NCI-H526 treated with DMSO at 0.1 percent for 48 hours (cell line): ENCODE data around the gene DOCK7.
"Not testable (repeated sequence)": the region's sequence is repeated elsewhere in the genome, so short reads cannot be mapped to it uniquely, and the experiment has no call there.

Source experiments
- DNase-seq: peaks from one replicate; lab custom pipeline; 2025; lab: John Stamatoyannopoulos, UW

Gene DOCK7

DNA sequence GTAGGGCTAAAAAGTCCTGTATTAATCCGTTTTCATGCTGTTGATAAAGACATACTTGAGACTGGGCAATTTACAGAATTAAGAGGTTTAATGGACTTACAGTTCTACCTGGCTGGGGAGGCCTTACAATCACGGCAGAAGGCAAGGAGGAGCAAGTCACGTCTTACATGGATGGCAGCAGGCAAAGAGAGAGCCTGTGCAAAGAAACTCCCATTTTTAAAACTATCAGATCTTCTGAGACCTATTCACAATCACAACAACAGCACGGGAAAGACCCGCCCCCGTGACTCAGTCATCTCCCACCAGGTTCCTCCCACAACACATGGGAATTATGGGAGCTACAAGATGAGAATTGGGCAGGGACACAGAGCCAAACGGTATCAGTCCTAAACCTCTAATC lies 6.3 kb upstream of the DOCK7 start:
- DNase-seq = not testable (repeated sequence)

DNA sequence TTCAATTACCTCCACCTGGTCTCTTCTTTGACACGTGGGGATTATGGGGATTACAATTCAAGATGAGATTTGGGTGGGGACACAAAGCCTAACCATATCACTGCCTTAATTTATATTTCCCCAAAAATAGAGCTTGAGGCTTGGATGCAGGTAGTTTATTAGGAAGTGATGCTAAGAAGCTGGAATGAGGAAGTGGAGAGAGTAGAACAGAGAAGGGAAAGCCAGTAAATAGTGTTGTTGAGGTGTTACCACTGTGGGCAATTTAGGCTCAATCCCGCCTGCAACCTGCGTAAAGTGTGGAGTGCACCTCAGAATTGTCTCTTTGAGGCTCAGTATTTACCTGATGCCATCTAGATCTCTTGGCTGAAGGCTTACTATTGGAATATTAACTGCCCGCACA lies 4.9 kb upstream of the DOCK7 start:
- DNase-seq = no peak

DNA sequence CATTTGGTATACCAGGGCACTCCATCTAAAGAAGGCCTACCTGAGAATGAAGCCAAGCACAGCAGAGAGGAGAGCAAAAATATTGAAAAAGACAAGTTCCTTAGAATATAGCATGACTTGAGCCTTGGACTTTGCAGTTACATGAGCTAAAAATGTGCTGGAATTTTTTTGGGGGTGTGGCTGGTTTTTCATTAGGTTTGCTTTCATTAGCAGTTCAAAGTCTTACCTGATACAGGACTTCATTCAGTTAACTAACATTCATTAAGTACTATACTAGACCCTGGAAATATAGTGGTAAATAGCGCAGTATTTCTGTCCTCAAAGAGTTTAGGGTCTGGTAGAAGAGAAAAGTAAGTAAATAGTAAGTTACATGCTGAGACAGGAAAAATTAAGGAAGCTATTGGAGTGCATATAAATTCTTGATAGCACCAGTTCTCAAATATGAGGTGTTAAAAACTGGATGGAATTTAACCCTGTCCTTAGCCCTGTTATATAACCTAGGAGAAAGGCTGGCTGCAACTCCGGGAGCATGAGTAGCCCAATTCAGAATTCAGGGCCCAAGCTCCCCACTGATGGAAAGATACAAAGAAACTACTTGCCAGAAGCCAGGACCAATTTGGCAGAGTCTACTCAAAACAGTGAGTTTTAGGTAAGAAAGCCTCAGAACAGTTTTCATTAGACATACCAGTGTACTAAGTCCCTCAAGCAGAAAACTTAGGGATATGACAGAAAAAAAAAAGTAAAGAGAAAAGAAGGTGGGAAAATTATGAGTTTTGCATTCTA lies 3.1 kb upstream of the DOCK7 start:
- no peak for DNase-seq

DNA sequence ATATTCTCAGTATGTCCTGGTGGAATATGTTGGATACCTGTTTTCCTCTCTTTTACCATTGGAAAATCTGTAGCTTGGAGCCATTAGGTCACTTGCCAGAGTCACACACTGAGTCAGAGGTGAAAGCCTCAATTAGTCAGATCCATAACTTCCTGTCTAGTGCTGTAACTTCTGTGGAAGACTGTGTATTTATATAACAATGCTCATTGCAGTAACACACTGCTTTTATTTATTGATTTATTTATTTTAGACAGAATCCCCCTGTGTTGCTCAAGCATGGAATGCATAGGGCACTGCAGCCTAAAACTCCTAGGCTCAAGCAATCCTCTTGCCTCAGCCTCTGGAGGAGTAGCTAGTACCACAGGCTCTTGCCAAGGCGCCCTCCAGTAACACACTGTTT lies 1.3 kb upstream of the DOCK7 start:
- DNase-seq = no peak

DNA sequence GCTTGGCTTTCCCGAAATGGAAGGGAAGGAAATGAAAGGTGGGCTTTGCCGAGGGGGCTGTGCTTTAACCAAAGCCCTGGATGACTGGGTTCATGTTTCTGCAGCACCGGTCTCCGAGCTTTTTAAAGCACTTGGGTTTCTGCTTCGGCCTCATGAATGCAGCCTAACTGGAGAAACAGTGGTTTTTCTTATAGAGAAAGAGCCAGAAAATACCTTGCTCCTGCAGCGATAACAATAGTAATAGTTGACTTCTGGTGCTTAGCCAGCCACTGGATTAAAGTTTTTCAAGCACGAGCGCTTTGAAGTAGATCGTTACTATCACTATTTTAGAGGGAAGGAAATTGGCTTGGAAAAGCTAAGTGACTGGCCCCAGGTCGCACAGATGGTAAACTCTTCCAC lies 500 bp upstream of the DOCK7 start:
- peak; percentile 81 for DNase-seq

DNA sequence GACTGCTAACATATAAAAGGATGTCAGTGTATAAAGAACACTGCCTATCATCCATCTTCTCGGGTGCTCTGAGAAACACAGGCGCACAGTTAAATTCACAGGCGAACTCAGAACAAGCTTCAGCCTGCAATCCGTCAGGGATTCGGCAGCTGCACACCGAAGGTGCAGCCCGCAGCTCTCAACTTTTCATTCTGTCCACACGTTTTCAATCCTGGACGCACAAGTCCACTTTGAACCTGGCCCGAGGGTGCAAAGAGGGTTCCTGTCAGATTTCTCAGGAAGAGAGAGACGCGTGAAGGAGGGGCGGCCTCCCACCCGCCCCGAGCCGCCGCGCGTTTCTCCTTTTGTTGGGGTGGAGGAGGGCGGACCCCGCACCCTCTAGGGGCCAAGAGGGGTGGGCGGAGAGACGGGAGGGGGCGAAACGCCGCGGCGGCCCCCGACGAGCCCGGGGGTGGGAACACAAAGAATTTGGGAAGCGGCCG lies 724 bp downstream of the DOCK7 start:
- no peak for DNase-seq

DNA sequence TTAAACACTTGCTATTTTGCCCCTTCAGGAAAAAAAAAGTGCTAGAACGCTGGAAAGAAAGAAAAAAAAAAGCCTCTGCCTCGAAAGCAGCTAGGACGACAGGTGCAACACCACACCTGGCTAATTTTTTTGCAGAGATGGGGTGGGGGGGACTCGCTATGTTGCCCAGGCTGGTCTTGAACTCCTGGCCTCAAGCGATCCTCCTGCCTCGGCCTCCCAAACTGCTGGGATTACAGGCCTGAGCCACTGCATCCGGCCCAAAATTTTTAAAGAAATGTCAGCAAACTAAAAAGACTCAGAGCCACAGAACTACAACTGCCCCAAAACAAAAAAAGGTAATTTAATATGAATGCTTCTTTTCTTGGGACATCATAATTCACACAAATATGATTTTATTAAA lies 1.4 kb downstream of the DOCK7 start:
- no peak for DNase-seq

DNA sequence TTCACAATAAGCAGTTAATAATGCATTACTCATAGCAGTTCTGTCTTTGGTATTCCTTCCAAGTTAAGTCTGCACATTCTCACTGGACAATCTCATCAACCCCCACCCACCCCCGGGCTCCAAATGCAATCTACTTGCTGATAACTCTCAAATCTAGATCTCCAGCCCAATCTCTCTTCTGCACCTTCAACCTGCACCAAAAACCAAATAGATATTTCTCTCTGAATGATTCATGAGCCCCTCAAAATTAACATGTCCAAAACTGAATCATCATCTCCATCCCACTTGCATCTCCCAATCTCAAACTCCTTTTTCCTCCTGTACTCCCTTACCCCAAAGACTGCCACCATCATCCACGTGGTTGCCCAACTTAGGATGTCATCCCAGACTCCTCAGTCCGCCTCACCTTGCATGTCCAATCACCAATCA lies 2.7 kb downstream of the DOCK7 start:
- no peak for DNase-seq

DNA sequence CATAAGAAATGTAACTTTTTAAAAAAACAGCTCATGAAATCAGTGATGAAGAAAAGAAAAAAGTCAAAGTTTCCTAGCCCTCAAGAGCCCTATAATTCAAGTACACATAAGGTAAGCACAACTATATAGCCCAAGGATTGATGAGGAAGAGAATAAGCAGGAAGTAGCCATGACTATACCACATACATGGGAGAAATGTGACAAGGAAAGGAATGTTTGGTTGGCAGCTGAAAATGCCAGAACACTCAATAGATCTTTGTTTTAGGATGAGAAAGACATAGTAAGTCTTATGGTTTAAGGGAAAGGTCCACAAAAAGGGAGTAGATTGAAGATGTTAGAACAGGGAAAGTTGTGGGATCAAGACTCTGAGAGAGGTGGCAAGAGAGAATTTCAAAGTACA lies 5.7 kb downstream of the DOCK7 start:
- no peak for DNase-seq

DNA sequence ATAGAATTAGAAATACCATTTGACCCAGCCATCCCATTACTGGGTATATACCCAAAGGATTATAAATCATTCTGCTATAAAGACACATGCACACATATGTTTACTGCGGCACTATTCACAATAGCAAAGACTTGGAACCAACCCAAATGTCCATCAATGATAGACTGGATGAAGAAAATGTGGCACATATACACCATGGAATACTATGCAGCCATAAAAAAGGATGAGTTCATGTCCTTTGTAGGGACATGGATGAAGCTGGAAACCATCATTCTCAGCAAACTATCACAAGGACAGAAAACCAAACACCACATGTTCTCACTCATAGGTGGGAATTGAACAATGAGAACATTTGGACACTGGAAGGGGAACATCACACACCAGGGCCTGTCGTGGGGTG lies 7.2 kb downstream of the DOCK7 start:
- DNase-seq = not testable (repeated sequence)

DNA sequence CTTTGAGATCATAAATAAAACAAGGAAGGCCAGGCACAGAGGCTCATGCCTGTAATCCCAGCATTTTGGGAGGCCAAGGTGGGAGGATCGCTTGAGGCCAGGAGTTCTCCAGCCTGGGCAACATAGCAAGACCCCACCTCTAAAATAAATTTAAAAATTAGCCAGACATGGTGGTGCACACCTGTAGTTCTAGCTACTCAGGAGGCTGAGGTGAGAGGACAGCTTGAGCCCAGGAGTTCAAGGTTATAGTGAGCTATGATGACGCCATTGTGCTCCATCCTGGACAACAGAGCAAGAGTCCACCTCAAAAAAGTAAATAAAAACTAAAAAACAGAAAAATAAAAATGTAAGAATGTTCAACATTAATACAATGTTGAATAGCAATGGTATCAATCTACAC lies 10.4 kb downstream of the DOCK7 start:
- not testable (repeated sequence) for DNase-seq

DNA sequence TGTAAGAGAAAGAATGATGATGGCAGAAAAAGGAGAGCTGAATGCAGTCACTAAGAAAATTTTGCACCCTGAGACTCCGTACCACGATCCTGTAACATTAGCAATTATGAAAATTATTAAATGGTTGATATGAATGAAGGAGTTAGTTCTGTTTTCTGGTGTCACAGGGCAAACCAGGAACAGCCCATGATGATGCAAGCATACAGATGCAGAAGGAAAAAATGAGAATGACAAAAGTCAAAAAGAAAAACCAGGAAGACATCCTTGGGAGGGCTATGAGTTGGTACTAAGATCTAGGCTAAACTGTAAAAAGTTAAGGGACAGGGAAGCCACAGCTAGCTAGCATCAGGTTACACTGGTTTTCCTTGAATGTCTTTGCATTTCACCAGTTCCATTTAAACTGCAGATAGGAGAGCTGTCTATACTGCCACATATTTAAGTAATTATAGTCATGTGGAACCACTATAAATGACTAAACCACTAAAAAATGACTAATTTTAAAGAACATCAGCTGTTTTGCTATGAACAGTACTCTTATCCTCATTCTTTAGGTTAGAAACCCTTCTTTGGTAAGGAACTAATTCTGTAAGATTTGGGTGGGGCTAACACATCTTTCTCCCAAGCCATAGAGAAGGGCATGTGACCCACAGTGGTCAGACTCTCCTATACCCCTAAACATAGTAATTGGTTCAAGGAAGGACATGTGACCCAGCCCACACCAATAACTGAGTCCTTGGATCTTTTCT lies 11.4 kb downstream of the DOCK7 start:
- no peak for DNase-seq

DNA sequence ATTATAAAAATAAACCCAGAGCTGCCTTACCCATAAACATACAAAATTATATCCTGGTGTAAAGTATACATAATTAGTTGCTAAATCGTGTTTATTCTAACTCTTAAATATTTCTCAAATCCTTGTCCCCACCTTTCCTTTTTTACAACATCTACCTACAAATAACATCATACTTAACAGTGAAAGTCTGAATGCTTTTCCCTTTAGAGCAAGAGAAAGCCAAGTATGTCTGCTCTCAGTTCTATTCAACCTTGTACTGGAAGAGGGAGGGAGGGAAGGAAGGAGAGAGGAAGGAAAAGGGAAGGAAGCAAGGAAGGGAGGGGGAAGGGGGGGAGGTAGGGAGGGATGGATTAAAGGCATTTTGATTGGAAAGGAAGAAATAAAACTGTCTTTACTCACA lies 14.6 kb downstream of the DOCK7 start:
- no peak for DNase-seq

DNA sequence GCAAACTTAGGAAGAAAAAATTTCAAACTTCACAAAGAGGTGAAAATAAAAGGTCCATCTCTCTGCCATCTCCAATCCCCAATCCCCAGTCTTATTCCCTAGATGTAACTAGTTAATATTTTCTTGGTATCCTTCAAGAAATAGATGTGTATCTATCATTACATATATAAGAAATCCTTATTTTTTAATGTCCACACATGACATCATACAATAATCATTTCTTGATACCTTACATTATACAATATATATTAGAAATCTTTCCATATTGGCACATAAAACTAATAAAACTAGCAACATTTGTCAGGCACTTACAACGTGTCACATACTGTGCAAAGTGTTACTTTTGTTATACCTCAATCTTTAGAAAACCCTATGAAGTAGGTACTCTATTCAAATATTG lies 16.2 kb downstream of the DOCK7 start:
- DNase-seq = no peak

DNA sequence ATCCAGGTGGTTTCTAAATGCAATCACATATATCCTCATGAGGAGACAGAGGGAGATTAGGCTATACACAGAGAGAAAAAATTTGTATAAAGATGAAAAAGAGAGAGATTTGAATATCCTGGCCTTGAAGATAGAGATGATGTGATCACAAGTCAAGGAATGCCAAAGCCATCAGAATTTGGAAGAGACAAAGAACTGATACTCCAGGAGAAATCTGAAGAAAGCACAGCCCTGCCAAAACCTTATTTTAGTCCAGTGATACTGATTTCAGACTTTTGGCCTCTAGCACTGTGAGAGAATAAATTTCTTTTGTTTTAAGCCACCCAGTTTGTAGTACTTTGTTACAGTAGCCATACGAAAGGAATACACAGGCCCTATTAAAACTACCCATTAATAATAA lies 33.4 kb downstream of the DOCK7 start:
- no peak for DNase-seq

DNA sequence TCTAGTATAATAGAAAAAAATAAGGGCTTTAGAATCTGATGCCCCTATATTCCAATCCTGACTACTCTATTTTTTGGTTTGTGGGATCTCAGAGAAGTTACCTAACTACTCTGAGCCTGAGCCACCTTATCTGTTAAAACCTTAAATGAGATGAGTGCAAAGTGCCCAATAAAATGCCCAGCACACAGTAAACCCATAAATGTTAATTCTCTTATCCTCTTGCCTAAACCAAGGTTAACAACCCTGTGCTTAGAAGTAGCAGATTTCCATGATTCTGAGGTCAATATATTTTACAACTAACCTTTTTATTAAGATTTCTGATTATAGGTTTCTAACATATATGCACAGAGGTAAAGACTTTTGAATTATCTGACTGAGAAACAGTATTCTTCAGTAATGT lies 35.8 kb downstream of the DOCK7 start:
- no peak for DNase-seq

DNA sequence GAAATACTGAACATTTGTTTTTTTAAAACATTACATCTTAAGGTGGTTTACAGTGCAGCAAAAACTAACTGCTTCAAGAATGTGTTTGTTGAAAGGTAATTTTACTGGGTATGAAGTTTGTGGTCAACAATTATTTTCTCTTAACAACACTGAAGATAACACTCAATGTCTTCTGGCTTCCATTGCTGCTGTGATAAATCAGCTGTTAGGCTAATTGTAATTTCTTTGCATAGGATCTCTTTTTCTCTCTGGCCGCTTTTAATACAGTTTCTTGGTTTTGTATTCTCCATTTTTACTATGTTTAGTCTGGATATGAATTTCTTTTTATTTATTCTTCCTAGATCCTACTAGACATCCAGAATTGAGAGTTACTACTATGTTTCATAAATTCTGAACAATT lies 44.9 kb downstream of the DOCK7 start:
- no peak for DNase-seq

DNA sequence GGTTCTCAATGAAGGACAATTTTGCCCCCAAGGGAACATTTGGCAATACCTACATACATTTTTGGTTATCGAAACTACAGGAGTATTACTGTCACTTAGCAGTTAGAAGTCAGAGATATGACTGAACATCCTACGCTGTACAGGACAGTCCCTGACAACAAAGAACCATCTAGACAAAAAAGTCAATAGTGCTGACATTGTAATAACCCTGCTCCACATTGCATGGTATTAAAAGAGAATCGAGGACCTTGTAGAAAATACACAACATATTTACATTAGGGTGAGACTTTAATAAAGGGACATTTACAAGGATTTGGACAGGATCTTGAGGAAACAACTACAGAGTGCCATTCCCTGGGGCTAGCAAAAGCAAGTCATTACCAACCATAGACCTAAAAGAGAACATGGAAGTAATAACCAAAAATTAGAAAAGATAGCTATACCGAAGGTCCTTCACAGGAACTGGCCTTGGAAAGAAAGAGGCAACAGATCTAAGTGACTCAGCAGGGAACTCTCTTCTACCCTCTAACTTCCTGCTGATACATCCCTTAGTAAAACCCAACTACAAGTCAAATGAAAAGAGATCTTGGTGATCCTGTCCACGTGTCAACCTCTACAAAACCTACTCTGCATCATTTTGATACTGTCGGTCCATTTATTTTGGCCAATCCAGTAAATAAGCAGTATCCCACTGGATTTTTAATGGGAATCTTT lies 50.6 kb downstream of the DOCK7 start:
- DNase-seq = no peak

DNA sequence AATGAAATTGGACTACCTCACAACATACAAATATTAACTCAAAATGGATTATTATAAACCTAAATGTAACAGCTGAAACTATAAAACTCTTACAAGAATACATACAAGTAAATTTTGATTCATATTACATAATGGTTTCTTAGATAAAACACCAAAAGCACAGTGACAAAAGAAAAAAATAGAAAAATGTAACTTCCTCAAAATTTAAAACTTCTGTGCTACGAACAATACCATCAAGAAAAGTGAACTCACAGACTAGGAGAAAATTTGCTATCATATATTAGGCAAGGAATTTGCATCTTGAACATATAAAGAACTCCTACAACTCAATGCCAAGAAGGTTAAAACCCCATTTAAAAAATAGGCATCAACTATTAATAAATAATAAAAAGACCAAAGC lies 59.7 kb downstream of the DOCK7 start:
- no peak for DNase-seq

DNA sequence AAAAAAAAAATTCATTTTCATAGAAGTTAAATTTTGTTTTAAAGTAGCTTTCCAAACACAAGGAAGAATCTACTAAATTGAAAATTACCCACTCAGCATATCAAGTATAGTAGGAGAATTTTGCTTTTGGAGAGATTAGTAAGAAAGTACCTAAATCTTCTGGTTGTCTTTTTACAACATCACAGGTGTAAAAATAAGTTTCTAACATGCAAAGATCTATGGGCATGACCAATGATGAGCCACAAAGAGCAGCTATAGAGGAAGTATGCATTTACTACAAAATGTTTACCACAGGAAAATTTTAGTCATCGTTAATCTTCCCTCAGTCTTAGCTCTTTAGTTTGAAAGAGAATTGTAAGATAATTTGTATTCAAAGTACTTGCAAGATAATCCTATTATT lies 62.8 kb downstream of the DOCK7 start:
- DNase-seq = no peak

DNA sequence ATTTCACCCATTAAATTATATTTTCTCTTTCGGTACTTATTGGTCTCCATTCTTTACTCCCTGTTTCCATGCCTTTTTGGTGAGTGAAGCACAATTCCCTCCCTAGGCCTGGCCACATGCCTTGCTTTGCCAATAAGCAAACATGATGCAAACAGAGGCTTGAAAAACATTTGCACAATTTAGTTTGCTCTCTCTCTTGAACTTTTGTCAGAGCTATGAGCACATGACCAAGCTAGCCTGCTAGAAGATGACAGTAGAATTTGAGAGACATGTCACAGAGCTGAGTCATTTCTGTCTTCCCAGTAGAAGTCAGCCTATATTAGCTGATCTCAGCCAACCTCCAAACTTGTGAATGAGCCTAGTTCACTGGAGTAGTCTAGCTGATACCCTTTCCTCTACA lies 66.3 kb downstream of the DOCK7 start:
- DNase-seq = no peak

DNA sequence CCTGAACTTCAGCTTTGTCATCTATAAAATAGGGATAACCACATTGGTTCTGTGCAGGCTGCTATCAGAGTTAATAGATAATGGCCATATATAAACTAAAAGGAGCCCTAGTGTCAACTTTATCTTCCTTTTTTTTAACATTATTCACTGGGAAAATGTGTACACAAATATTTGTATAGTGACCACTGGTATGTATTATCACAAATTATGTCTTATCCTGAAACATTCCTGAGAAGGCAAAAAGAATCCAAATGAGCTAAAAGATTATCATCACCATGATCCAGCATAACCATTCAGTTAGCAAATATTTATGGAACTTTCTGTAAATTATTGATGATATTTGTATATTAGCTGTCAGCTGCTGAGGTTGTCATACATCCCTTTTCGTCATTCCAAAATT lies 74.3 kb downstream of the DOCK7 start:
- no peak for DNase-seq

DNA sequence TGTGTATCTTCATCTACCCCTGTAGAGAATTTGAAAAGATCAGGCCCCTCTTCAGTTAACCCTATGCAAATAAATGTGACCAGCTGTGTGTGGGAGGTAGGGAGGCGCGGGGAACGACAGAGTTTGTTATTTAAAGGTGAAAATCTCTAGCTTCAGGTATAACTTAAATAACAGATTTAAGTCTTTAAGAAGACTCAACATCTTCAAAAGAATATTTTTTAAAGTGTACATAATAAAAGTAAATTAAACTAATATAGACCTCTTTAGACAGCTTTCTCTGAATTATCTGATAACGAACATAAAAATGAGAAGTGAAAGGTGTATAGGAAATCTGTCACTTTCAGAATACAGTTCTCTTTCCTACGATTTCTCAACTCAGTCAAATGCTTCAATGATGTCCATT lies 74.9 kb downstream of the DOCK7 start:
- no peak for DNase-seq
